GM23338 (cell line): ENCODE results near the gene ARRDC5. TPM values are rescaled to one million over a fixed set of nuclear protein-coding genes. Genes with fewer than 3 reads are reported as not detected.

Source experiments
- ATAC-seq: fragments of 200-7000 bp; cut with Tn5 transposase; 3 replicates; pipeline ENCODE4 v1.9.1; 2020
- DNase-seq: peaks from one replicate; pipeline ENCODE4 v3.0.0-alpha.2; 2015; ENCODE audit warnings: low spot score
- H2AFZ ChIP-seq: fragments of 200-600 bp; sonication (generic); 2 replicates; pipeline ENCODE4 v1.8.0; 2016; ENCODE audit warnings: antibody characterized with exemption, mild to moderate bottlenecking, moderate library complexity
- H3F3A ChIP-seq: fragments of 200-600 bp; sonication (generic); replicated peaks from 2 replicates; pipeline ENCODE4 v1.8.0; 2017; ENCODE audit warnings: antibody characterized with exemption, mixed run types, low read depth
- H3K27ac ChIP-seq: fragments of 200-600 bp; sonication (generic); 2 replicates; pipeline ENCODE4 v1.6.1; 2016; ENCODE audit warnings: low read depth
- H3K27me3 ChIP-seq: fragments of 200-600 bp; sonication (generic); 2 replicates; pipeline ENCODE4 v1.8.0; 2016; ENCODE audit warnings: mild to moderate bottlenecking, mixed run types, moderate library complexity; ENCODE audit not compliant: insufficient read depth
- H3K36me3 ChIP-seq: fragments of 200-600 bp; sonication (generic); 2 replicates; pipeline ENCODE4 v1.8.0; 2016; ENCODE audit warnings: mild to moderate bottlenecking; ENCODE audit not compliant: insufficient read depth
- H3K4me1 ChIP-seq: fragments of 200-600 bp; sonication (generic); 2 replicates; pipeline ENCODE4 v1.8.0; 2016; ENCODE audit warnings: mild to moderate bottlenecking, moderate library complexity; ENCODE audit not compliant: insufficient read depth
- H3K4me2 ChIP-seq: fragments of 200-600 bp; sonication (generic); 2 replicates; pipeline ENCODE4 v1.7.1; 2017; ENCODE audit warnings: mixed run types
- H3K4me3 ChIP-seq: fragments of 200-600 bp; sonication (generic); 2 replicates; pipeline ENCODE4 v1.6.1; 2016; ENCODE audit warnings: mixed run types
- H3K79me2 ChIP-seq: fragments of 200-600 bp; sonication (generic); replicated peaks from 2 replicates; pipeline ENCODE4 v1.8.0; 2017; ENCODE audit warnings: mild to moderate bottlenecking; ENCODE audit not compliant: insufficient read depth
- H3K9me2 ChIP-seq: fragments of 200-600 bp; sonication (generic); 2 replicates; pipeline ENCODE4 v1.8.0; 2017; ENCODE audit not compliant: insufficient read depth
- H4K20me1 ChIP-seq: fragments of 200-600 bp; sonication (generic); replicated peaks from 2 replicates; pipeline ENCODE4 v1.8.0; 2017; ENCODE audit warnings: mild to moderate bottlenecking; ENCODE audit not compliant: insufficient read depth
- H3K27ac Mint-ChIP-seq: 2 replicates; pipeline ENCODE4 v1.8.0; 2020; ENCODE audit warnings: inconsistent platforms, mild to moderate bottlenecking, moderate library complexity, mixed read lengths
- H3K27me3 Mint-ChIP-seq: 3 replicates; pipeline ENCODE4 v1.8.0; 2022; ENCODE audit warnings: low read depth, mild to moderate bottlenecking, moderate library complexity, mixed read lengths, inconsistent platforms; ENCODE audit not compliant: insufficient read depth, poor library complexity
- H3K36me3 Mint-ChIP-seq: 3 replicates; pipeline ENCODE4 v1.8.0; 2021; ENCODE audit warnings: low read depth, mild to moderate bottlenecking, inconsistent platforms, moderate library complexity, mixed read lengths
- H3K4me1 Mint-ChIP-seq: 3 replicates; pipeline ENCODE4 v1.8.0; 2020; ENCODE audit warnings: mild to moderate bottlenecking, inconsistent platforms, mixed read lengths
- H3K4me3 Mint-ChIP-seq: 3 replicates; pipeline ENCODE4 v1.8.0; 2021; ENCODE audit warnings: moderate library complexity, mild to moderate bottlenecking, inconsistent platforms, mixed read lengths
- H3K9me3 Mint-ChIP-seq: 3 replicates; pipeline ENCODE4 v1.8.0; 2020; ENCODE audit warnings: moderate library complexity, mild to moderate bottlenecking, inconsistent platforms, mixed read lengths
- CREB1 ChIP-seq: fragments of 250-450 bp; sonication (Bioruptor Pico); IDR thresholded peaks from 2 replicates; pipeline ENCODE4 v1.5.0; 2020; ENCODE audit warnings: low read depth, mild to moderate bottlenecking, moderate library complexity
- CTCF ChIP-seq, 2 experiments: fragments of 200-600 bp in 1 of 2; sonication (generic) in 1 of 2; conservative IDR thresholded peaks; 2 replicates each; pipeline versions ENCODE4 v1.5.1 to v1.6.1; 2016 to 2017; ENCODE audit warnings: antibody characterized with exemption in 2 of 2, low read depth in 2 of 2, mild to moderate bottlenecking in 2 of 2, moderate library complexity in 1 of 2
- ETS1 ChIP-seq: IDR thresholded peaks from 2 replicates; pipeline ENCODE4 v1.6.1; 2016; ENCODE audit warnings: antibody characterized with exemption
- EZH2 ChIP-seq: fragments of 200-600 bp; sonication (generic); IDR thresholded peaks from one replicate; pipeline ENCODE4 v1.8.0; 2017; ENCODE audit warnings: antibody characterized with exemption, mild to moderate bottlenecking, low read depth; ENCODE audit not compliant: unreplicated experiment
- EZH2phosphoT487 ChIP-seq: fragments of 200-600 bp; sonication (generic); IDR thresholded peaks from one replicate; pipeline ENCODE4 v1.8.1; 2018; ENCODE audit warnings: antibody characterized with exemption; ENCODE audit not compliant: unreplicated experiment
- JUNB ChIP-seq: IDR thresholded peaks from one replicate; pipeline ENCODE4 v1.6.1; 2016; ENCODE audit warnings: antibody characterized with exemption; ENCODE audit not compliant: unreplicated experiment
- NANOG ChIP-seq: IDR thresholded peaks from 2 replicates; pipeline ENCODE4 v1.6.1; 2016; ENCODE audit warnings: antibody characterized with exemption, borderline replicate concordance
- POLR2AphosphoS5 ChIP-seq: IDR thresholded peaks from 2 replicates; pipeline ENCODE4 v1.6.1; 2016; ENCODE audit warnings: antibody characterized with exemption, low read depth
- STAT1 ChIP-seq: IDR thresholded peaks from one replicate; pipeline ENCODE4 v1.6.1; 2016; ENCODE audit warnings: antibody characterized with exemption; ENCODE audit not compliant: unreplicated experiment
- ZNF114 ChIP-seq: fragments of 250-450 bp; sonication (Bioruptor Pico); IDR thresholded peaks from 2 replicates; pipeline ENCODE4 v1.5.0; 2020; ENCODE audit warnings: mild to moderate bottlenecking, moderate library complexity
- ZNF331 ChIP-seq: fragments of 250-450 bp; sonication (Bioruptor Pico); IDR thresholded peaks from 2 replicates; pipeline ENCODE4 v1.5.0; 2020; ENCODE audit warnings: low read depth, mild to moderate bottlenecking, moderate library complexity
- ZNF462 ChIP-seq: fragments of 250-450 bp; sonication (Bioruptor Pico); IDR thresholded peaks from 2 replicates; pipeline ENCODE4 v1.5.0; 2020; ENCODE audit warnings: mild to moderate bottlenecking, moderate library complexity
- polyA plus RNA-seq: library from polyadenylated mRNA; unstranded; fragments of >200 nt; fragmentation: Nextera tagmentation; extraction: Ambion mirVana; gene quantifications from 2 replicates; pipeline ENCODE4 v1.2.1, GENCODE V29; 2016
- total RNA-seq: library from RNA; depleted of rRNA; stranded (reverse); fragments of >200 nt; shearing (Covaris generic); gene quantifications from 2 replicates; pipeline ENCODE4 v1.2.3, GENCODE V29; 2014
- TF ChIP-seq, protein P1 (sequence below): IDR thresholded peaks from one replicate; pipeline ENCODE4 v1.6.1; 2018; ENCODE audit warnings: antibody characterized with exemption; ENCODE audit not compliant: unreplicated experiment

The ARRDC5 gene
- total and polyA plus RNA-seq, 2 experiments from 2014 or later, result not detected

DNA sequence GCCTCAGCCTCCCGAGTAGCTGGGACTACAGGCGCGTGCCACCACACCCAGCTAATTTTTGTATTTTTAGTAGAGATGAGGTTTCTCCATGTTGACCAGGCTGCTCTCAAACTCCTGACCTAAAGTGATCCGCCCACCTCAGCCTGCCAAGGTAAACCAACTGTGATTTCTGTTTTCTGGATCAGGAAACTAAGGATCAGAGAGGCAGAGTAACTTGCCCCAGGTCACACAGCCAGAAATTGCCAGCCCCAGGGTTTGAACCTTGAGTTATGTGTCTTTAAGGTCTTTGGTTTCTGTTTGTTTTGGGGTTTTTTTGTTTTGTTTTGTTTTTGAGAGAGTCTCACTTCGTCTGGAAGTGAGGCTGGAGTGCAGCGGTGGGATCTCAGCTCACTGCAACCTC is 31.0 kb downstream of the ARRDC5 start:
- Mint-ChIP-seq H3K9me3 (no peaks in the 10 kb centered on the region; the same call in 2 of the 3 replicates), H3K36me3 (no peaks in the 10 kb centered on the region), H3K27ac (no peak overlapping the region), H3K27me3 (peaks cover 16% of the 10 kb centered on the region), H3K4me1 (peaks cover 4% of the 10 kb centered on the region; the same call in 2 of the 3 replicates), H3K4me3 (no peak overlapping the region)
- Histone ChIP-seq H3K79me2 (no peaks in the 10 kb centered on the region), H3K4me3 (no peak overlapping the region), H3K4me2 (no peak overlapping the region), H3K4me1 (peaks cover 2% of the 10 kb centered on the region; the same call in 1 of the 2 replicates), H2AFZ (no peak overlapping the region), H3K36me3 (no peaks in the 10 kb centered on the region), H3K9me2 (no peaks in the 10 kb centered on the region), H4K20me1 (no peaks in the 10 kb centered on the region), H3K27me3 (no peaks in the 10 kb centered on the region), H3K27ac (no peak overlapping the region), H3F3A (no peaks in the 10 kb centered on the region)
- TF ChIP-seq NANOG (no peak), POLR2AphosphoS5 (no peak), ZNF462 (CRISPR knock-in tag) (no peak), CTCF (conservative IDR thresholded peaks at IDR 0.05; ENCODE audit: low read depth in 2 of 2) (no peak), ETS1 (no peak), STAT1 (no peak), ZNF331 (CRISPR knock-in tag) (no peak), EZH2 (no peak), CREB1 (CRISPR knock-in tag) (no peak), JUNB (no peak), EZH2phosphoT487 (no peak), ZNF114 (CRISPR knock-in tag) (no peak)
- TF ChIP-seq, protein P1, sequence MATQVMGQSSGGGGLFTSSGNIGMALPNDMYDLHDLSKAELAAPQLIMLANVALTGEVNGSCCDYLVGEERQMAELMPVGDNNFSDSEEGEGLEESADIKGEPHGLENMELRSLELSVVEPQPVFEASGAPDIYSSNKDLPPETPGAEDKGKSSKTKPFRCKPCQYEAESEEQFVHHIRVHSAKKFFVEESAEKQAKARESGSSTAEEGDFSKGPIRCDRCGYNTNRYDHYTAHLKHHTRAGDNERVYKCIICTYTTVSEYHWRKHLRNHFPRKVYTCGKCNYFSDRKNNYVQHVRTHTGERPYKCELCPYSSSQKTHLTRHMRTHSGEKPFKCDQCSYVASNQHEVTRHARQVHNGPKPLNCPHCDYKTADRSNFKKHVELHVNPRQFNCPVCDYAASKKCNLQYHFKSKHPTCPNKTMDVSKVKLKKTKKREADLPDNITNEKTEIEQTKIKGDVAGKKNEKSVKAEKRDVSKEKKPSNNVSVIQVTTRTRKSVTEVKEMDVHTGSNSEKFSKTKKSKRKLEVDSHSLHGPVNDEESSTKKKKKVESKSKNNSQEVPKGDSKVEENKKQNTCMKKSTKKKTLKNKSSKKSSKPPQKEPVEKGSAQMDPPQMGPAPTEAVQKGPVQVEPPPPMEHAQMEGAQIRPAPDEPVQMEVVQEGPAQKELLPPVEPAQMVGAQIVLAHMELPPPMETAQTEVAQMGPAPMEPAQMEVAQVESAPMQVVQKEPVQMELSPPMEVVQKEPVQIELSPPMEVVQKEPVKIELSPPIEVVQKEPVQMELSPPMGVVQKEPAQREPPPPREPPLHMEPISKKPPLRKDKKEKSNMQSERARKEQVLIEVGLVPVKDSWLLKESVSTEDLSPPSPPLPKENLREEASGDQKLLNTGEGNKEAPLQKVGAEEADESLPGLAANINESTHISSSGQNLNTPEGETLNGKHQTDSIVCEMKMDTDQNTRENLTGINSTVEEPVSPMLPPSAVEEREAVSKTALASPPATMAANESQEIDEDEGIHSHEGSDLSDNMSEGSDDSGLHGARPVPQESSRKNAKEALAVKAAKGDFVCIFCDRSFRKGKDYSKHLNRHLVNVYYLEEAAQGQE, result no peak
- DNase-seq (no peak), ATAC-seq (no peak)
